ENCODE data around the gene EPB41L4B. TPM values are rescaled to one million over a fixed set of nuclear protein-coding genes. Genes with fewer than 3 reads are reported as not detected.

Gene EPB41L4B
- total RNA-seq, 1 experiment from 2014 or later = 8.1 TPM

DNA sequence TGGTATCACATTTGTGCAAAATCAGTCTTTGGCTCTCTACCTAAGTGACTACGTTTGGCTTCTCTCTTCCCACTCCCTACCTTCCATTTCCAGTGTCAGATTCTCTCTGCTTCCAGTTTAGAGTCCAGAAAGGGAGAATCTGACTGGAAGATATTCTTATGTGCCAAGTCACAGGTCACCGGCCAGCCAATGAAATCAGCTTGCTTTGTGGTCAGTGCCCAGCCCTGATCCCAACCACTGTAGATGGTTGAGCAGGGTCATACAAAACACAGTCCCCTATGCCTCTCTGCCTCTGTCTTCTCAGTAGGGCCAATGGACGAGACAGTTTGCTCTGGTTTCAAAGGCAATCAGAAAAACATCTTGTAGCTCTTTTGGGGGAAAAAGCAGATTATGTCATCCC is 15.6 kb upstream of the EPB41L4B start:
- ChIA-PET RAD21 (ENCODE audit: low non-redundant PET in 1 of 2, low total read pairs in 2 of 2, uncharacterized antibody in 2 of 2, unreplicated experiment in 2 of 2) (no interaction called here), CTCF (no interaction called here), POLR2A (interaction anchor here (1.1 kb wide), 1 partner anchor 9 kb away, joined by 3 read pairs; no protein-coding TSS in a partner anchor)
- Histone ChIP-seq H3K4me1 (ENCODE audit: control insufficient read depth in 1 of 2, insufficient read depth in 2 of 2, low read length in 2 of 2) (peaks cover 3 to 4% of the 10 kb centered on the region in 2 experiments; a peak in 3 of 4 replicates), H3K9me3 (ENCODE audit: control insufficient read depth in 1 of 2, insufficient read depth in 1 of 2, low read depth in 1 of 2, low read length in 2 of 2) (no peaks in the 10 kb centered on the region), H4K20me1 (ENCODE audit: insufficient read depth) (no peaks in the 10 kb centered on the region), H3K27me3 (ENCODE audit: insufficient read depth, low read length) (no peaks in the 10 kb centered on the region), H3K27ac (ENCODE audit: low read depth, low read length) (no peak overlapping the region), H3K4me3 (replicated peaks in 1 of 2; ENCODE audit: low read depth in 1 of 2, low read length in 2 of 2) (no peak overlapping the region), H3K4me2 (ENCODE audit: low read length) (no peak overlapping the region), H2AFZ (ENCODE audit: low read depth, low read length, poor library complexity, severe bottlenecking) (no peak overlapping the region), H3K9ac (ENCODE audit: low read length) (no peak overlapping the region), H3K9me2 (ENCODE audit: insufficient read depth) (no peaks in the 10 kb centered on the region), H3K36me3 (ENCODE audit: control insufficient read depth in 1 of 2, insufficient read depth in 2 of 2, low read length in 2 of 2) (no peaks in the 10 kb centered on the region), H3K79me2 (ENCODE audit: insufficient read depth, low read length) (no peaks in the 10 kb centered on the region)
- no peak for TF ChIP-seq YY1 (IDR thresholded peaks at IDR 0.05; ENCODE audit: extremely low read depth, insufficient replicate concordance, low read depth, low read length)
- TF ChIP-seq SRF (IDR thresholded peaks at IDR 0.05; ENCODE audit: low read depth) = no peak
- TF ChIP-seq EZH2phosphoT487 (IDR thresholded peaks at IDR 0.05; ENCODE audit: borderline replicate concordance) = no peak
- no peak for TF ChIP-seq SP1 (IDR thresholded peaks at IDR 0.05; ENCODE audit: low read depth)
- no peak for TF ChIP-seq POLR2AphosphoS5 (IDR thresholded peaks at IDR 0.05; ENCODE audit: low read depth, low read length)
- no peak for TF ChIP-seq RAD21 (IDR thresholded peaks at IDR 0.05; ENCODE audit: low read depth)
- TF ChIP-seq, protein P1, sequence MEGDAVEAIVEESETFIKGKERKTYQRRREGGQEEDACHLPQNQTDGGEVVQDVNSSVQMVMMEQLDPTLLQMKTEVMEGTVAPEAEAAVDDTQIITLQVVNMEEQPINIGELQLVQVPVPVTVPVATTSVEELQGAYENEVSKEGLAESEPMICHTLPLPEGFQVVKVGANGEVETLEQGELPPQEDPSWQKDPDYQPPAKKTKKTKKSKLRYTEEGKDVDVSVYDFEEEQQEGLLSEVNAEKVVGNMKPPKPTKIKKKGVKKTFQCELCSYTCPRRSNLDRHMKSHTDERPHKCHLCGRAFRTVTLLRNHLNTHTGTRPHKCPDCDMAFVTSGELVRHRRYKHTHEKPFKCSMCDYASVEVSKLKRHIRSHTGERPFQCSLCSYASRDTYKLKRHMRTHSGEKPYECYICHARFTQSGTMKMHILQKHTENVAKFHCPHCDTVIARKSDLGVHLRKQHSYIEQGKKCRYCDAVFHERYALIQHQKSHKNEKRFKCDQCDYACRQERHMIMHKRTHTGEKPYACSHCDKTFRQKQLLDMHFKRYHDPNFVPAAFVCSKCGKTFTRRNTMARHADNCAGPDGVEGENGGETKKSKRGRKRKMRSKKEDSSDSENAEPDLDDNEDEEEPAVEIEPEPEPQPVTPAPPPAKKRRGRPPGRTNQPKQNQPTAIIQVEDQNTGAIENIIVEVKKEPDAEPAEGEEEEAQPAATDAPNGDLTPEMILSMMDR (IDR thresholded peaks at IDR 0.05 in 2 of 3, conservative IDR thresholded peaks at IDR 0.05 in 1 of 3; ENCODE audit: borderline replicate concordance in 1 of 3, insufficient read depth in 1 of 3, low read depth in 2 of 3, low read length in 2 of 3) = no peak
- intact Hi-C loops (cut with micrococcal nuclease) = no loop called here
- ATAC-seq (no peak), DNase-seq (ENCODE audit: low read depth, low spot score) (no peak)
- no TSS peak for BruUV-seq (replicated peaks)

DNA sequence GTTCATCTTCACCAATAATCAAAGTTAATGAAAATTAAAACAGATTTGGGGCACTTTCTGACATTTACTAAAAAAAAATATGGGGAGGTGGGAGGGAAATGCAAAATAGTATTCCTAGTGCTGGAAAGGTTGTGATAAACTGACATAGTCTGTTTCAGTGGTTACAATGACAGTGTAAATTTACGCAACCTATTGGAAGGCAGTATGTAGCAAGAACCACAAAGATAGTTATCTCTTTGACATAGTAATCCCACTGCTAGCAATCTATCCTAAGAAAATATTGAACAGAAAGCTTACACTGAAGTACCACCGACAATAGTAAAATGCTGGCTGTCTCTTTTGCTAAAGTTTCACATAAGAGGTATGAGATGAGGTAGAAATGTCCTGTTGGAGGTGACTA is 15.1 kb upstream of the EPB41L4B start:
- no TSS peak for BruUV-seq (replicated peaks)
- H3K4me2 ChIP-seq (ENCODE audit: low read length) = no peak overlapping the region

More for the DNA sequence above, 15.1 kb upstream of the EPB41L4B start:
- no peak overlapping the region for H2AFZ ChIP-seq (ENCODE audit: low read depth, low read length, poor library complexity, severe bottlenecking)
- H3K9me2 ChIP-seq (ENCODE audit: insufficient read depth) = no peaks in the 10 kb centered on the region
- no peaks in the 10 kb centered on the region for H3K27me3 ChIP-seq (ENCODE audit: insufficient read depth, low read length)
- no peaks in the 10 kb centered on the region for H3K36me3 ChIP-seq (ENCODE audit: control insufficient read depth in 1 of 2, insufficient read depth in 2 of 2, low read length in 2 of 2)
- peaks cover 8 to 9% of the 10 kb centered on the region in 2 experiments; a peak in 3 of 4 replicates for H3K4me1 ChIP-seq (ENCODE audit: control insufficient read depth in 1 of 2, insufficient read depth in 2 of 2, low read length in 2 of 2)
- POLR2A ChIA-PET = interaction anchor here (1.1 kb wide), 1 partner anchor 10 kb away, joined by 3 read pairs; no protein-coding TSS in a partner anchor
- DNase-seq (ENCODE audit: low read depth, low spot score) = no peak
- no peak overlapping the region for H3K4me3 ChIP-seq (replicated peaks in 1 of 2; ENCODE audit: low read depth in 1 of 2, low read length in 2 of 2)
- CTCF ChIA-PET = no interaction called here
- intact Hi-C loops (cut with micrococcal nuclease) = no loop called here
- no peak overlapping the region for H3K9ac ChIP-seq (ENCODE audit: low read length)
- ATAC-seq = no peak
- no peaks in the 10 kb centered on the region for H4K20me1 ChIP-seq (ENCODE audit: insufficient read depth)
- RAD21 ChIA-PET (ENCODE audit: low non-redundant PET in 1 of 2, low total read pairs in 2 of 2, uncharacterized antibody in 2 of 2, unreplicated experiment in 2 of 2) = no interaction called here
- H3K27ac ChIP-seq (ENCODE audit: low read depth, low read length) = no peak overlapping the region
- TF ChIP-seq TCF7L2 (IDR thresholded peaks at IDR 0.05; ENCODE audit: borderline replicate concordance, extremely low read depth, insufficient read depth, insufficient read length) (no peak), CEBPB (IDR thresholded peaks at IDR 0.05; ENCODE audit: low read depth) (no peak), JUND (IDR thresholded peaks at IDR 0.05) (no peak), RAD21 (IDR thresholded peaks at IDR 0.05; ENCODE audit: low read depth) (no peak), POLR2AphosphoS5 (IDR thresholded peaks at IDR 0.05; ENCODE audit: low read depth, low read length) (no peak)
- TF ChIP-seq, protein P2, sequence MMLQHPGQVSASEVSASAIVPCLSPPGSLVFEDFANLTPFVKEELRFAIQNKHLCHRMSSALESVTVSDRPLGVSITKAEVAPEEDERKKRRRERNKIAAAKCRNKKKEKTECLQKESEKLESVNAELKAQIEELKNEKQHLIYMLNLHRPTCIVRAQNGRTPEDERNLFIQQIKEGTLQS (IDR thresholded peaks at IDR 0.05) = no peak
- H3K79me2 ChIP-seq (ENCODE audit: insufficient read depth, low read length) = no peaks in the 10 kb centered on the region
- no peaks in the 10 kb centered on the region for H3K9me3 ChIP-seq (ENCODE audit: control insufficient read depth in 1 of 2, insufficient read depth in 1 of 2, low read depth in 1 of 2, low read length in 2 of 2)
